ENCODE results near the gene SPI1.

- TF ChIP-seq SUZ12 (IDR thresholded peaks at IDR 0.05; ENCODE audit: extremely low read depth, insufficient read depth, insufficient read length): no peak
- no peak for TF ChIP-seq YY1 (IDR thresholded peaks at IDR 0.05; ENCODE audit: insufficient read depth, insufficient read length)
Measured at GRCh38 chr11:47314992-47315391, 63.4 kb downstream of the SPI1 start.

Data from NT2/D1 (cell line).